ENCODE data around the gene SHROOM3.

- TF ChIP-seq CTCF (IDR thresholded peaks at IDR 0.05) (no peak), POLR2A (IDR thresholded peaks at IDR 0.05) (no peak)
Measured at GRCh38 chr4:76634220-76634619, 199.2 kb downstream of the SHROOM3 start.

Data from Peyer's patch (tissue), 4 donors.